SK-N-SH treated with all-trans-retinoic acid at 6 μM for 48 hours (cell line): ENCODE measurements around the gene SERPINB12.

ENCODE experiments used
- ATAC-seq: fragments of 200-7000 bp; cut with Tn5 transposase; 3 replicates; pipeline ENCODE4 v1.9.1; 2020; ENCODE audit warnings: mild to moderate bottlenecking, moderate library complexity
- ARNTL ChIP-seq: fragments of 450-650 bp; formaldehyde crosslinking; IDR thresholded peaks from 2 replicates; pipeline ENCODE4 v1.5.0; 2020; ENCODE audit warnings: low read depth, mild to moderate bottlenecking, moderate library complexity, borderline replicate concordance
- BACH2 ChIP-seq: fragments of 250-450 bp; sonication (Bioruptor Pico); IDR thresholded peaks from 2 replicates; pipeline ENCODE4 v1.9.0; 2021; ENCODE audit warnings: mild to moderate bottlenecking, borderline replicate concordance
- CSDC2 ChIP-seq: fragments of 250-450 bp; sonication (Bioruptor Pico); IDR thresholded peaks from 2 replicates; pipeline ENCODE4 v1.5.0; 2020; ENCODE audit warnings: mild to moderate bottlenecking, moderate library complexity
- CSRNP3 ChIP-seq: fragments of 250-450 bp; sonication (Bioruptor Pico); IDR thresholded peaks from 2 replicates; pipeline ENCODE4 v1.5.1; 2021; ENCODE audit warnings: mild to moderate bottlenecking, moderate library complexity
- ESRRG ChIP-seq: fragments of 250-450 bp; sonication (Bioruptor Pico); IDR thresholded peaks from 2 replicates; pipeline ENCODE4 v1.6.1; 2021; ENCODE audit warnings: mild to moderate bottlenecking
- GLIS3 ChIP-seq: fragments of 250-450 bp; sonication (Bioruptor Pico); IDR thresholded peaks from 2 replicates; pipeline ENCODE4 v1.5.0; 2020; ENCODE audit warnings: mild to moderate bottlenecking, moderate library complexity
- ISL1 ChIP-seq: fragments of 250-450 bp; sonication (Bioruptor Pico); IDR thresholded peaks from 2 replicates; pipeline ENCODE4 v2.1.2; 2022; ENCODE audit warnings: mild to moderate bottlenecking, moderate library complexity
- OSR1 ChIP-seq: fragments of 250-450 bp; sonication (Bioruptor Pico); IDR thresholded peaks from 2 replicates; pipeline ENCODE4 v1.8.0; 2022; ENCODE audit warnings: moderate library complexity, mild to moderate bottlenecking, inconsistent platforms
- PATZ1 ChIP-seq: fragments of 250-450 bp; sonication (Bioruptor Pico); IDR thresholded peaks from 2 replicates; pipeline ENCODE4 v1.8.0; 2020; ENCODE audit warnings: mild to moderate bottlenecking, moderate library complexity, borderline replicate concordance
- POU6F1 ChIP-seq: fragments of 250-450 bp; sonication (Bioruptor Pico); IDR thresholded peaks from 2 replicates; pipeline ENCODE4 v1.8.0; 2021; ENCODE audit warnings: low read depth, mild to moderate bottlenecking, moderate library complexity, borderline replicate concordance
- PPARA ChIP-seq: fragments of 250-450 bp; sonication (Bioruptor Pico); IDR thresholded peaks from 2 replicates; pipeline ENCODE4 v1.5.0; 2020; ENCODE audit warnings: mild to moderate bottlenecking, borderline replicate concordance
- RARB ChIP-seq: fragments of 250-450 bp; sonication (Bioruptor Pico); IDR thresholded peaks from 2 replicates; pipeline ENCODE4 v1.8.0; 2021; ENCODE audit warnings: mild to moderate bottlenecking, moderate library complexity
- SNAI2 ChIP-seq: fragments of 250-450 bp; sonication (Bioruptor Pico); IDR thresholded peaks from 2 replicates; pipeline ENCODE4 v1.5.0; 2020; ENCODE audit warnings: mild to moderate bottlenecking, moderate library complexity
- TCF4 ChIP-seq: fragments of 250-450 bp; sonication (Bioruptor Pico); IDR thresholded peaks from 2 replicates; pipeline ENCODE4 v1.8.0; 2021; ENCODE audit warnings: mild to moderate bottlenecking, moderate library complexity, borderline replicate concordance
- TOX ChIP-seq: fragments of 250-450 bp; sonication (Bioruptor Pico); IDR thresholded peaks from 2 replicates; pipeline ENCODE4 v1.8.0; 2021; ENCODE audit warnings: mild to moderate bottlenecking, moderate library complexity, borderline replicate concordance
- TSHZ2 ChIP-seq: fragments of 250-450 bp; sonication (Bioruptor Pico); IDR thresholded peaks from 2 replicates; pipeline ENCODE4 v1.5.0; 2020; ENCODE audit warnings: mild to moderate bottlenecking, moderate library complexity
- ZC3H10 ChIP-seq: fragments of 250-450 bp; sonication (Bioruptor Pico); IDR thresholded peaks from 2 replicates; pipeline ENCODE4 v1.5.1; 2021; ENCODE audit warnings: mild to moderate bottlenecking, moderate library complexity
- ZFP3 ChIP-seq: fragments of 250-450 bp; sonication (Bioruptor Pico); IDR thresholded peaks from 2 replicates; pipeline ENCODE4 v1.5.0; 2020; ENCODE audit warnings: mild to moderate bottlenecking, moderate library complexity
- ZFP30 ChIP-seq: fragments of 450-650 bp; formaldehyde crosslinking; IDR thresholded peaks from 2 replicates; pipeline ENCODE4 v1.5.0; 2022; ENCODE audit warnings: mild to moderate bottlenecking, moderate library complexity
- ZNF565 ChIP-seq: fragments of 450-650 bp; formaldehyde crosslinking; conservative IDR thresholded peaks from 2 replicates; pipeline ENCODE4 v1.5.0; 2020; ENCODE audit warnings: low read depth, mild to moderate bottlenecking, moderate library complexity
- ZNF70 ChIP-seq: fragments of 450-650 bp; formaldehyde crosslinking; IDR thresholded peaks from 2 replicates; pipeline ENCODE4 v1.5.0; 2020; ENCODE audit warnings: mild to moderate bottlenecking, moderate library complexity
- ZNF8 ChIP-seq: fragments of 450-650 bp; formaldehyde crosslinking; IDR thresholded peaks from 2 replicates; pipeline ENCODE4 v1.5.0; 2020; ENCODE audit warnings: mild to moderate bottlenecking, moderate library complexity

Gene SERPINB12

GRCh38 chr18:63514888-63515678, 27.1 kb upstream of the SERPINB12 start:
- no peak for ATAC-seq
- TF ChIP-seq CSDC2 (CRISPR knock-in tag) (no peak), ISL1 (CRISPR knock-in tag) (no peak), PATZ1 (CRISPR knock-in tag) (no peak), ESRRG (CRISPR knock-in tag) (no peak), CSRNP3 (CRISPR knock-in tag) (no peak), ZFP30 (CRISPR knock-in tag) (no peak), PPARA (CRISPR knock-in tag) (no peak), ZNF565 (CRISPR knock-in tag) (no peak), TSHZ2 (CRISPR knock-in tag) (no peak), TOX (CRISPR knock-in tag) (no peak), POU6F1 (CRISPR knock-in tag) (no peak), BACH2 (CRISPR knock-in tag) (no peak), OSR1 (no peak)

- TF ChIP-seq ZFP30 (CRISPR knock-in tag) (no peak), BACH2 (CRISPR knock-in tag) (no peak), RARB (CRISPR knock-in tag) (no peak), ZNF565 (CRISPR knock-in tag) (no peak), ZFP3 (CRISPR knock-in tag) (no peak), ZNF8 (CRISPR knock-in tag) (no peak), TCF4 (no peak), OSR1 (no peak), CSRNP3 (CRISPR knock-in tag) (no peak), ISL1 (CRISPR knock-in tag) (no peak), TOX (CRISPR knock-in tag) (no peak), ESRRG (CRISPR knock-in tag) (no peak), GLIS3 (CRISPR knock-in tag) (no peak), ARNTL (no peak), TSHZ2 (CRISPR knock-in tag) (no peak), CSDC2 (CRISPR knock-in tag) (no peak), ZC3H10 (CRISPR knock-in tag) (no peak), ZNF70 (CRISPR knock-in tag) (no peak), SNAI2 (CRISPR knock-in tag) (no peak), PATZ1 (CRISPR knock-in tag) (no peak)
Measured at GRCh38 chr18:63515801-63516200, 26.4 kb upstream of the SERPINB12 start.

More at GRCh38 chr18:63515801-63516200, 26.4 kb upstream of the SERPINB12 start:
- ATAC-seq = no peak
